Activated T-helper 1 cell treated with Interleukin-2 at 50 U/mL for 16 hours (primary cell): Measurements from ENCODE around the gene CASP1.
A peak's percentile ranks its signal among the peaks of the same experiment; 100 is the strongest.
"Not testable (repeated sequence)": the region's sequence is repeated elsewhere in the genome, so short reads cannot be mapped to it uniquely, and the experiment has no call there.

Experiments used
- DNase-seq: peaks from one replicate; pipeline ENCODE4 v3.0.0-alpha.2; 2020; ENCODE audit warnings: low read depth

CASP1 gene

DNA sequence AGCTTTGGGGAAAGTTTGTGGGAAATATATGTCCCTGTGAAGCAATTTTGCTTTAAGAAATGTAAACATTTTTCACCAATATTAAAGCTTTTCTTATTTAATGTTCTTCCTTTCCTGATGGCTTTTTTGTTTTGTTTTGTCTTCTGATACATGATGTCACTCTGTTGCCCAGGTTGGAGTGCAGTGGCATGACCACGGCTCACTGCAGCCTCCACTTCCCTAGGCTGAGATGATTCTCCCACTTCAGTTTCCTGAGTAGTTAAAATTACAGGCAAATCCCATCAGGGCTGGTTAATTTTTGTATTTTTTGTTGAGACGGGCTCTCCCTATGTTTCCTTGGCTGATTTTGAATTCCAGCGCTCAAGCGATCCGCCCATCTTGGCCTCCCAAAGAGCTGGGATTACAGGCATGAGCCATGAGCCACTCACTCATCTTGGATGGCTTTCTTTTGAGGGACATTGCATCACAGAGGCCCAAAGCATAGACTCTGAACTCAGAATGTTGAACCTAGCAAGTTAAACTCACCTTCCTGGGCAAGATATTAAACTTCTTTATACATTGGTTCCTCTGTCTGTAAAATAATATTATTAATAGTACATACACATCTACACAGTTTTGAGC is 10.8 kb upstream of the CASP1 start:
- DNase-seq = no peak

- DNase-seq = peak; percentile 6
Observed at GRCh38 chr11:105044557-105045524, 9.9 kb upstream of the CASP1 start, which contains the start of gene CARD16. TSS of gene CARD16 (minus strand) at chr11:105045335. CDS start at chr11:105045297, 38 bp downstream.

GRCh38 chr11:105042178-105042577 is 7.2 kb upstream of the CASP1 start:
- DNase-seq = no peak

GRCh38 chr11:105040703-105041102 is 5.8 kb upstream of the CASP1 start:
- no peak for DNase-seq

- DNase-seq = not testable (repeated sequence)
Observed at GRCh38 chr11:105034388-105034787, 556 bp downstream of the CASP1 start.

GRCh38 chr11:105033781-105034180 is 1.2 kb downstream of the CASP1 start:
- DNase-seq = no peak

GRCh38 chr11:105033343-105033742 is 1.6 kb downstream of the CASP1 start:
- no peak for DNase-seq

DNA sequence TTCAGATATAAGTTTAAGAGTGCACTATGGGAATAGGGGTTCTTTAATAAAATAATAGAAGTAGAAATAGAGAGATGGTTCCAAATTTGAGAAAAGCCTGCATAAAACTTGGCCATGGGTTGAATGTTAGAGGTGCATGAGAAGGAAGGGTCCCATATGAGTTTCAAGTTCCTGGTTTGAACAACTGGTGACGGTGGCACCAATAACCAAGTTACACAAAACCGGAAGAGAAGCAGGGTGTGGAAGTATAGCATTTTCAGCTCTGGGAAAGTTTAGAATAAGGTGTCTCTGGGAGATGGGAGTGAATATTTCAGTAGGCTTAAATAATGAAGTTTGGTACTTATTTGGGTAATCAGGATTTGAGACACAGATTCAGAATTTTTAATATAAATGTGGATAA is 2.4 kb downstream of the CASP1 start:
- no peak for DNase-seq

DNA sequence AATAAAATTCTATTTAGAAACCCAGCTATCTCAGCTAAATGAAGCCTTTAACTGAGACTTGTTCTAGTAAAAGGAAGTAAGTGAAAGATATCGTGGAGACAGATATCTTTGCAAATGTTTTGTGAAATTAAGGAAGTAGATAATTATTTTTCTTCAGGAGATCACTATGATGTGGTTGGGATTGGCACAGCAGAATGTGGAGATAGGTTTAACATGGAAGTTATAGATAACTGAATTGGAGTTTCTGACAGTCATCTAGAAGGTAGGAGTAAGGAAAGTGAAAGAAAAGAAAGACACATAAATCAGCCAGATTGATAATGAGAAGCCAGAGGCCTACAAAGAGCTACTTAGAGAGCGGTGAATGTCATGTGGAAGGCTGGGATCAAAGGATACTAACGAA is 7.3 kb downstream of the CASP1 start:
- no peak for DNase-seq

DNA sequence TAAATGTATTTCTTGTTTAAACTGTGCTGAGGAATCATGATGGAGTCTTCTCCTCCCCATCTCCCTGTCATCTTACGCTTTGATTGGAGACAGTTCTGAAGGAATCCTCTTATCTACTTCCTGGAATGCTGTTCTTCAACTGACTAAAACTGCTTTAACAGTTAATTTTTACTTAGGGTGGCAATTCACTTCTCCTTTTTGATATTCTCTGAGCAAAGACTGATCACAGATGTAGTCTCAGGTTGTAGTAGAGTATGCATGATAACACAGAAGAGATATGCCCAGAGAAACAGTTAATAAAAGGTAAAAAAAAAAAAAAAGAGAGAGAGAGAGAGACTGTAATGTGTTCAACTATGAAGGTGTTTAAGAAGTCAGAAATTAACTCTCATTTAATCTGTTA is 10.6 kb downstream of the CASP1 start:
- DNase-seq = no peak

DNA sequence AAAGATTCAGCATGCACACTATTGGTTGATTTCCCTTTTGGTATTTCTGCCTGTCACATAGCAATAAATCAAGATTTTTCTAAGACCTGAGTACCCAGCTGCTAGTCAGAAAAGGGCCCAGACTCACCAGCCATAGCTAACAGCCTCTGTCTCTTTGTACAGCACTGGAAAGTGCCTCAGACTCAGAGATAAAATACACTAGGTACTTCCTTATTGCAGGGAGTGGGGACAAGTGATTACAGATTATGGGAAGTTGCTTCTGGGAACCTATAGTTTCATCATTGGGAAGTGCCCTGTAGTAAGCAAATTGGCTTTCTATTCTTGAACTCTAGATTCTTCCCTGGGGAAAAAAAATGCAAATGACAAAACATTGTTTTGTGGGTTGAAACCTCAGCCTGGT is 11.9 kb downstream of the CASP1 start, which contains the start of gene CASP5:
Gene CASP5 (minus strand): TSS at position 166 of the 400 bp plus-strand sequence. CDS start 32 bp downstream, at position 134.
- DNase-seq = no peak

DNA sequence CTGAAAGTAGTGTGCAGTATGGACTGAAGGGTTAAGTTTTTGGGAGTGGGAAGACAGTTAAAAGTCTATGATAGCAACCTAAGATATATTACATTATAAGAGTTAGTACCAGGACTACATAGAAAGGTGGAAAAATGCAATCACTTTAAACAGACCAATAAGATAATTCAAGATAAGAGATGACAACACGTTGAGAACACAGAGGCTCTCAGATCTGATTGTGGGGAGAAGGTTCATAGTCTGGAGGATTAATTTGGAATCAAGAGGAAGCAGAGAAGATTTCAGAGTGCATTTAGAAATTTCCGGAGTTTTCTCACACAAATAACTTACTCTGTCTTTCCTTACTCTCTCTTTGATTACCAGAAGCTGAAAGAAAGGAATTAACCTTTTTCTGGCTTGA is 12.4 kb downstream of the CASP1 start:
- no peak for DNase-seq

DNA sequence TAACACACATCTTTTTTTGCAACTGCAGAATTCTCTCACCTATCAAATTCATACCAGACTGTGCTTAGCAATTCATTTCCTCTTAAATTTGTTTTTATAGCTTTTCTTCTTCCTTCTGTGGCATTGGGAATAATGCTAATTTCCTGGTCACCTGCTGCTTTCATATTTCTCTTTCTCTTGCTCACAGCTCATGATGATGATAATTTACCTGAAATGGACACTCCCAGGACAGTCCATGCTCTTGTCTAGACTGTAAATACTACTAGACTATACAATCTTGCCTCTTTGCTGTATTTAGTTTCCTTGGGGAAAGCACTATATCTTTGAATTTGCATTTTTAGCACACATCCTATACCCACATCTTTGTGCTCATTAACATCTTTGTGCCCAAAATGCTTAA is 27.5 kb downstream of the CASP1 start:
- DNase-seq = no peak

- DNase-seq = no peak
Observed at GRCh38 chr11:105005451-105005845, 29.5 kb downstream of the CASP1 start.

GRCh38 chr11:105004021-105004420 is 30.9 kb downstream of the CASP1 start:
- DNase-seq = no peak

DNA sequence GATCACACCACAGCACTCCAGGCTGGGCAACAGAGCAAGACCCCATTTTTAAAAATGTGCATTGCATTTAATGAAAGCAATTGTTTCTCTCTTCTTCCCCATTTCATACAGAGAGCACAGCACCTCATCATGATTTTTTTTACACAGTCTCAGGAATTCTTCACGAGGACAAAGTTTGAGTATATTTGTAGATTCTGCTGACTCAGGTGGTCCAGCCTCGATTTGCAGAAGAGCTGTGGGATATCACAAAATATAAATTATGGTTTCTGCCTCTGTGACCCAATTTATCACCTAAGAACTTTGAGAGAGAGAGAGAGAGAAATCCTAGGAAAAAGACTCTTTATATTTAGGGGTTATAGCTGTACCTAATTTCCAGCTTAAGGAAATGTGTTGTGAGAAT is 31.8 kb downstream of the CASP1 start:
- DNase-seq = no peak

GRCh38 chr11:105000797-105001196 is 34.1 kb downstream of the CASP1 start:
- peak; percentile 26 for DNase-seq

DNA sequence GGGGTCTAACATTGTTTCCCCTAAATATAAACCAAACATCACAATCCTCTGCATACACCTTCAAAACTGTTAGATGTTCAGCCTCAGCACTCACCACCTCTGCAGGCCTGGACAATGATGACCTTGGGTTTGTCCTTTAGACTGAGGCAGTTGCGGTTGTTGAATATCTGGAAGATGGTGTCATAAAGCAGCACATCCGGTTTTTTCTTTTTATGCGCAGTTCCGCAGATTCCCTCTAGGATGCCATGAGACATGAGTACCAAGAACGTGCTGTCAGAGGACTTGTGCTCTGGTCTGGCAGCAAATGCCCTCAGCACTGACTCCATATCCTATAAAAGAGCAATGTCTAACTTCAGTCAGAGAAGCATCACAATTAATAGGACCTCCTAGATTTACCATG is 34.8 kb downstream of the CASP1 start:
- no peak for DNase-seq

DNA sequence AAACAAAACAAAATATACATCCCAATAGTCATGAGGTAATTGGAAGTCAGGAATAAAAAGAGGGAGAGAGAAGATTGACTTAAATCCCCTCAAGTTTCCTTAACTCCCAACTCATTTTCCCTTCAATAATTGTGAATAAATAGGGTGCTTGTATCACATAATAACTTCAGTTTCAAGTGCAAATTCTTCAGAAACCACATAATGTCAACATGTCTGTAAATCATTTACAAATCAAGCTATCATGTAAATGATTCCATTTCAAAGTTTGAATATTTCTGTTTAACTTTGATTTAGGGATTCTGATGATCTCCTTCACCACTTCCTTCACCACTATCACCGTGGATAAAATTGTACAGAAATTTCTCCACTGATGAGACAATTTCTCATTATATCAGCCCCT is 35.2 kb downstream of the CASP1 start:
- no peak for DNase-seq

GRCh38 chr11:104997288-104997687 is 37.7 kb downstream of the CASP1 start:
- DNase-seq = no peak

GRCh38 chr11:104995001-104995408 is 39.9 kb downstream of the CASP1 start:
- DNase-seq = no peak

DNA sequence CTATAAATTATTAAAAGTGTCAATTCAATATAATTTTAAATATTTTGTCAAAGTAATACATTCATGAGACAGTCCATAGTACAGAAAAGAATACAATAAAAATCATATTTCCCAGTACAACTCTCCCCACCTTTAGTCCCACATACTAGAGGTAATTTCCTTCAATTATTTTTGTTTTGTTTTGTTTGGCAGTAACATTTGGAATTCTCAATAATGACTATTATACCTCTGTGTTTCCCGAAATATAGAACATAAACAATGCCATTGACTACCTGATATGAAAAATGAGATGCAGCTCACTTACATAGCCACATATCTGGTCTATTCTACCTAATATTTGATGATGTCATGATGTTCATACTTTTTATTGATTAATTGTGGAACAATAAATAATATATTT is 42.2 kb downstream of the CASP1 start:
- no peak for DNase-seq

- DNase-seq = no peak
Observed at GRCh38 chr11:104991994-104992393, 43.0 kb downstream of the CASP1 start.
